Measurements from ENCODE around the gene OSBPL7. TPM values are rescaled to one million over a fixed set of nuclear protein-coding genes. Genes with fewer than 3 reads are reported as not detected.

OSBPL7 gene
- total and polyA plus RNA-seq, 2 of the 13 experiments (the other 11 are each of a cell fraction or from before 2014, with no cell fraction given): 4.7 to 6.6 TPM

GRCh38 chr17:47836601-47837000 lies 15.0 kb upstream of the OSBPL7 start:
- no peak for DNase-seq (ENCODE audit: low spot score)
- no peak for FAIRE-seq
- no peaks in the 10 kb centered on the region for H3K9me3 ChIP-seq (ENCODE audit: low read length)
- ChIA-PET POLR2A (interaction anchor here (0.9 to 2.3 kb wide), 2 partner anchors 59 to 134 kb away, joined by 4 to 12 read pairs; partner anchors contain the start of genes CDK5RAP3 and SP2), CTCF (ENCODE audit: low intra/inter-chr PET ratio, low total read pairs) (no interaction called here)
- H3K4me1 ChIP-seq (ENCODE audit: insufficient read depth, low read length): peaks cover 47% of the 10 kb centered on the region
- in situ Hi-C loops (cut with HindIII; ENCODE audit: extremely low pct_ligation_motif_present, low pct_unique_long_range_greater_than_20kb) (no loop called here), intact Hi-C loops (cut with micrococcal nuclease; ENCODE audit: unreplicated experiment) (no loop called here)
- H3K36me3 ChIP-seq (replicated peaks in 1 of 2; ENCODE audit: control insufficient read depth in 1 of 2, insufficient read depth in 2 of 2, low read length in 2 of 2): no peaks in the 10 kb centered on the region; a peak in 2 of 5 replicates
- 94% methylated on average over 6 of the region's 6 CpGs for WGBS (ENCODE audit: low lambda C conversion rate)
- no TSS peak for BruUV-seq (replicated peaks)
- no peak overlapping the region for H3K4me2 ChIP-seq (ENCODE audit: low read depth, low read length)
- ATAC-seq: no peak
- no peaks in the 10 kb centered on the region for H4K20me1 ChIP-seq (ENCODE audit: insufficient read depth, low read length)
- peaks cover 10% of the 10 kb centered on the region for H3K79me2 ChIP-seq (ENCODE audit: insufficient read depth, low read length)
- TF ChIP-seq AGO2 (optimal IDR thresholded peaks at IDR 0.05; ENCODE audit: low read depth, low read length) (peak; percentile 37), RBFOX2 (IDR thresholded peaks at IDR 0.05; ENCODE audit: low read depth, low read length) (0 out of 2 replicates have a peak, but pooled peaks have one; percentile 49), KLF11 (CRISPR knock-in tag; IDR thresholded peaks at IDR 0.05) (no peak), IRF2 (CRISPR knock-in tag; IDR thresholded peaks at IDR 0.05) (no peak)
- no peaks in the 10 kb centered on the region; a peak in 1 of 5 replicates for H3K27me3 ChIP-seq (ENCODE audit: control insufficient read depth in 1 of 2, insufficient read depth in 2 of 2, low read length in 2 of 2)
- no peak overlapping the region for H3K9ac ChIP-seq (ENCODE audit: insufficient read depth, low read depth, low read length)
- H3K27ac ChIP-seq (ENCODE audit: extremely low read length, insufficient read depth, low read length): no peak overlapping the region
- H2AFZ ChIP-seq (ENCODE audit: low read length): no peak overlapping the region
- no peak overlapping the region for H3K4me3 ChIP-seq (replicated peaks in 1 of 3; ENCODE audit: insufficient read depth in 1 of 3, low read depth in 2 of 3, low read length in 3 of 3)

DNA sequence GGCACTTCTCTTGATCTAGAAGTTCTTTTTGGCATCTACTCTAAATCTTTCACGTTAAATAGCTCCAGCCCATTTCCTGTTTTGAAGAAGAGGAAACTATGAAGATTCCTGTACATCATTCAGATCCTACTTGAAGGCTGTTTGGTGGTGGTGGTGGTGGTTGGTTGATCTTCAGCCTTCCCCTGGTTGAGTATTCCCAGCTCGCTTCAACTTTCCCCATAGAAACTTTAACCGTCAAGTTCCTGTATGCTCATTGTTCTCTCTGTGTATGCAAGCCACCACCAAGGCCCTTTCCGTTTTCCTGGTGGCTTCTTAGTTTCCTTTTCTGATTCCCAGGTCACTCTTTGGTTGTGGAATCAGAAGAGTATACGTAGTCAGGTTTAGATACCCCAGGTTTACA lies 13.2 kb upstream of the OSBPL7 start:
- ChIA-PET POLR2A (no interaction called here), CTCF (ENCODE audit: low intra/inter-chr PET ratio, low total read pairs) (no interaction called here)
- BruUV-seq (replicated peaks): no TSS peak
- Histone ChIP-seq H3K27me3 (ENCODE audit: control insufficient read depth in 1 of 2, insufficient read depth in 2 of 2, low read length in 2 of 2) (peaks cover 0 to 5% of the 10 kb centered on the region in 2 experiments; a peak in 1 of 5 replicates), H3K4me1 (ENCODE audit: insufficient read depth, low read length) (peaks cover 46% of the 10 kb centered on the region), H3K79me2 (ENCODE audit: insufficient read depth, low read length) (peaks cover 15% of the 10 kb centered on the region), H3K9ac (ENCODE audit: insufficient read depth, low read depth, low read length) (no peak overlapping the region), H3K36me3 (replicated peaks in 1 of 2; ENCODE audit: control insufficient read depth in 1 of 2, insufficient read depth in 2 of 2, low read length in 2 of 2) (no peaks in the 10 kb centered on the region; a peak in 2 of 5 replicates), H3K9me3 (ENCODE audit: low read length) (no peaks in the 10 kb centered on the region), H4K20me1 (ENCODE audit: insufficient read depth, low read length) (no peaks in the 10 kb centered on the region), H2AFZ (ENCODE audit: low read length) (no peak overlapping the region), H3K4me2 (ENCODE audit: low read depth, low read length) (no peak overlapping the region), H3K4me3 (replicated peaks in 1 of 3; ENCODE audit: insufficient read depth in 1 of 3, low read depth in 2 of 3, low read length in 3 of 3) (no peak overlapping the region), H3K27ac (ENCODE audit: extremely low read length, insufficient read depth, low read length) (no peak overlapping the region)
- ATAC-seq (no peak), DNase-seq (ENCODE audit: low spot score) (no peak), FAIRE-seq (no peak)
- intact Hi-C loops (cut with micrococcal nuclease; ENCODE audit: unreplicated experiment): no loop called here
- 86% methylated on average over 5 of the region's 5 CpGs for WGBS (ENCODE audit: low lambda C conversion rate)
- in situ Hi-C loops (cut with HindIII; ENCODE audit: extremely low pct_ligation_motif_present, low pct_unique_long_range_greater_than_20kb): no loop called here
- no peak for TF ChIP-seq ZNF788 (CRISPR knock-in tag; IDR thresholded peaks at IDR 0.05; ENCODE audit: borderline replicate concordance)
- TF ChIP-seq, protein P1, sequence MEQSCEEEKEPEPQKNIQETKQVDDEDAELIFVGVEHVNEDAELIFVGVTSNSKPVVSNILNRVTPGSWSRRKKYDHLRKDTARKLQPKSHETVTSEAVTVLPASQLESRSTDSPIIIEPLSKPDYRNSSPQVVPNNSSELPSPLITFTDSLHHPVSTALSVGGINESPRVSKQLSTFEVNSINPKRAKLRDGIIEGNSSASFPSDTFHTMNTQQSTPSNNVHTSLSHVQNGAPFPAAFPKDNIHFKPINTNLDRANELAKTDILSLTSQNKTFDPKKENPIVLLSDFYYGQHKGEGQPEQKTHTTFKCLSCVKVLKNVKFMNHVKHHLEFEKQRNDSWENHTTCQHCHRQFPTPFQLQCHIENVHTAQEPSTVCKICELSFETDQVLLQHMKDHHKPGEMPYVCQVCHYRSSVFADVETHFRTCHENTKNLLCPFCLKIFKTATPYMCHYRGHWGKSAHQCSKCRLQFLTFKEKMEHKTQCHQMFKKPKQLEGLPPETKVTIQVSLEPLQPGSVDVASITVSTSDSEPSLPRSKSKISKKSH (CRISPR knock-in tag; IDR thresholded peaks at IDR 0.05; ENCODE audit: borderline replicate concordance): no peak
- TF ChIP-seq, protein P2, sequence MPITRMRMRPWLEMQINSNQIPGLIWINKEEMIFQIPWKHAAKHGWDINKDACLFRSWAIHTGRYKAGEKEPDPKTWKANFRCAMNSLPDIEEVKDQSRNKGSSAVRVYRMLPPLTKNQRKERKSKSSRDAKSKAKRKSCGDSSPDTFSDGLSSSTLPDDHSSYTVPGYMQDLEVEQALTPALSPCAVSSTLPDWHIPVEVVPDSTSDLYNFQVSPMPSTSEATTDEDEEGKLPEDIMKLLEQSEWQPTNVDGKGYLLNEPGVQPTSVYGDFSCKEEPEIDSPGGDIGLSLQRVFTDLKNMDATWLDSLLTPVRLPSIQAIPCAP (CRISPR knock-in tag; IDR thresholded peaks at IDR 0.05; ENCODE audit: low read depth): no peak
- no peak for TF ChIP-seq REPIN1 (CRISPR knock-in tag; IDR thresholded peaks at IDR 0.05; ENCODE audit: borderline replicate concordance, low read depth)
- TF ChIP-seq MLX (CRISPR knock-in tag; IDR thresholded peaks at IDR 0.05): no peak
- no peak for TF ChIP-seq ZZZ3 (CRISPR knock-in tag; IDR thresholded peaks at IDR 0.05; ENCODE audit: borderline replicate concordance)
- no peak for TF ChIP-seq DMAP1 (CRISPR knock-in tag; IDR thresholded peaks at IDR 0.05)
- TF ChIP-seq SNAPC5 (CRISPR knock-in tag; IDR thresholded peaks at IDR 0.05; ENCODE audit: borderline replicate concordance): no peak

Data from HepG2 (cell line).